Fibroblast of the conjunctiva (primary cell): Measurements from ENCODE around the gene RAB4A.

Source experiments
- DNase-seq: peaks from one replicate; pipeline ENCODE4 v3.0.0-alpha.2; 2010; ENCODE audit warnings: low read depth

Gene RAB4A

DNA sequence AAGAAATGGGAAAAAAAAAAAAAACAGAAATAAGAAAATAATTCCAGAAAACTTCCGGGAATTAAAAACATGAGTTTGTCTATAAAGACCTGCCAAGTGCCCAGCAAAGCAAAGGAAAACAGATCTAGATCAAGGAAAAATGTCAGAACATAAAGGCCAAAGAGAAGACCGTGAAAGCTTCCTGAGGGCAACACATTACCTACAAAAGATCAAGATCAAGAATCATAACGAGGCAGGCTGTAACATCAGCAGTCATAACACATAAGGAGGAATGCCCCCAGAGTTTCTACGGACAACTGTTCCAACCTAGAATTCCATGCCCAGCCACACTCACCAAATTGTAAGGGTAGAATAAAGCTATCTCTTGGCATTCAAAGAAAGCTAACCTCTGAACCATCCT lies 68.2 kb downstream of the RAB4A start:
- no peak for DNase-seq

DNA sequence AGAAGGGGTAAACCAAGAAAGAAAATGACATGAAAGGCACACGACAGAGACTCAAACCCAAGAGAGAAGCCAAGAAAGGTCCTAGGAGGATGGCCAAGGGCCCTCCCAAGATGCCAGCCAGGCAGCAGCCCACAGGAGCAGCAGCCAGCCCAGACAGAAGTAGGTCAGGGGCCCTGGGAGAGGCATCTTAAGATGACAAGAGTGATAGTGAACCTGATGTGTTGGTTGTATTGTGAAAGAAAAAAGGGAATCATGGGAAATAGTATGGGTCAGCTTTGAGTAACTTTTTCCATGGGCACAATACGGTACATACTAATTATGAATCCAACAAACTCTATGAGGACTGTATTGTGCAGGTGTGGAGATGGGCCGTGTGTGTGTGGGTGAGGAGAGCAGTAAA lies 68.6 kb downstream of the RAB4A start:
- DNase-seq, result no peak

DNA sequence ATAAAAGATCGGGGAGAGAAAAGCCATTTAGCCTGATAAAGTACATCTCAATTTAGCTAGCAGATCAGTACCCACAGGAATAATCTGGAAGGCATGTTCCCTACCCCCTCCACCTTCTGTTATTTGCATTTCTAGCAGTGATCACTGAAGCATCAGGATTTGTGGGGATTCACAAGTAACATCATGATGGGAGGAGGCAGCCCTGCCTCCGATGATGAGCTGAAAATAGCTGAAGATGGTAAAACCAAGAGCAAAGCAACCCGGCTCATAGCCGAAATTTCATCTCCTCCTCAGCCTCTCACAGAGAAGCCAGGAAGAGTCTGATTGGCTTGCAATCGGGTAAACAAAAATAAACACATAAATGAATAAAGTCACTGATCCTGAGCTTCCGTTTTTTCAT lies 69.6 kb downstream of the RAB4A start:
- DNase-seq, result no peak

DNA sequence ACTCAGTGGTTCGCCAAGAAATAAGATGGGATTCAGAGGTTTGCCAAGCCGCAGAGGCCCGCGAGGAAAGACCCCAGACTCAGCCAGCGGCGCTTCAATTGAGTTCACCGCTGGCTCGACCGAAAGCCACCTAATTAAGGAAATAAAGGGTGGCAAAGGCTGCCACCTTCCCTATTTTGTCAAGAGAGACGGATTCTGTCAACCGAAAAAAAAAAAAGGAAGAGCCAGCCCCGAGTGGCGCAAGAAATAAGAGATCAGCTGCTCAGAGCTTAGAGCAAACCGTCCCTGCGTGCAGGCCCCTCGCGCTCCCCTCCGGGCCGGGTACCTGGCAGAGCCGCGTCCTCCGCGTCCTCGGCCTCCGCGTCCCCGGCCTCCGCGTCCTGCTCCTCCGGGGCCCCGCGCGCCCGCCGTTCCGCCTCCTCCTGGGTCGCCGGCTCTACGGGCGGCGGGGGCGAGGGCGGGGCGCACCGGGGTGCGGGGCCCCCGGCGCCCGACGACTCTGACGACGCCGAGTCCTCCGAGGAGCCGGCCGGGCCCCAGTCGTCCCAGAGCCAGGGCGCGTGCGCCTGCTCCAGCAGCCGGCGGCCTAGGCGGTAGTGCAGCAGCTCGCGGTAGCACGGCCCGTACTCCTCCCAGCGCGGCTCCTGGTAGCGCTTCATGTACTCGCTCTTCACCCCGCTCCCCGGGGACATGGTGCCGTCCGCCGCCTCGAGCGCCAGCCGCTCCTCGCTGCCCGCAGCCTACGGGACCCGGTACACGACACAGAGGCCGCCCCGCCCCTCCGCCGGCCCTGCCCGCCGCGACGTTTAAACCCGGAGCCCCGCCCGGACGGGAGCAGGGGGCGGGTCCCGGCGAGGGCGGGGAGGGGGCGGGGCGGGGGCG lies 71.1 kb downstream of the RAB4A start:
- peak; percentile 20 for DNase-seq

DNA sequence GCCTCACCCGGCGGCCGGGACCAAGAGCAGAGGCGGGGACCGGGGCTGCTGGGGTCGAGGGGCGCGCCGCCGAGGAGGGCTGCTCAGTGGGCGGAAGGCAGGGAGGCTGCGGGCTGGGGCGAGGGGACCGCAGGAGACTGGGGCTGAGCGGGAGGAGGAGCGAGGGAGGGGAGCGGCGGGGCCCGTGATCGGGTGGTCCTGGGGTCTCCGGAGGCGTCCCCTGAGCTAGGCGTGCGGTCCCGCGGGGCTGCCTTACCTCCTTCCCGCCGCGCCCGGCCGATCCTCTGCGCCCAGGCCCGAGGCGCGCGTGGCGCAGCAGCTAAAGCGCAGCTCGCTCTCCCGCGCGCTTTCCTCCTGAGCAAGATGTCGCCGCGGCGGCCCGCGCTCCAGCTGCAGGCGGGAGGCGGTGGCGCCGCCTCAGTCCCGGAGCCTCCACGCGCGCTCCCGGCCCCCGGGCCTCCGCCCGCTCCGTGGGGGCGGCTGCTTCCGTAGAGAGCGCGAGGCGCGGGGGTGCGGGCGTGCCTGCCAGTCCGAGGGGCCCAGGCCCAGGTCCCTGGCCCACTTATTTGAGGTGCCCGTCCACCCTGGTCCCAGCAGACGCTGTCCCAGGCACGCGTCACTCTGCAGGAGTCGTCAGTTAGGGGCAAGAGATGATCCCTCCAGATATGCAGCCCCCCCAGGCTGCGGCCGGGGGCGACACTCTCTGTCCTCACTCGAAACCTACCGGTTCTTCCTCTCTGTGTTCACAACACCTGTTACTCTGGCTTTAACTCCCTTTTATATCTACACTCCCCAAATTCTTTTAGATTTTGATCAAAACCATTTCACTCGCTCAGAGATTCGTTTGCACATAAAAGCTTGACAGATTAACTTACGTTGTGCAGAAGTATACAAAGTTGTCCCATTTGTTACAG lies 72.0 kb downstream of the RAB4A start, which contains the start of gene CCSAP:
CCSAP (minus strand) TSS at position 392 of the 914 bp plus-strand sequence. CDS start 582 bp downstream, outside the sequence.
- no peak for DNase-seq

DNA sequence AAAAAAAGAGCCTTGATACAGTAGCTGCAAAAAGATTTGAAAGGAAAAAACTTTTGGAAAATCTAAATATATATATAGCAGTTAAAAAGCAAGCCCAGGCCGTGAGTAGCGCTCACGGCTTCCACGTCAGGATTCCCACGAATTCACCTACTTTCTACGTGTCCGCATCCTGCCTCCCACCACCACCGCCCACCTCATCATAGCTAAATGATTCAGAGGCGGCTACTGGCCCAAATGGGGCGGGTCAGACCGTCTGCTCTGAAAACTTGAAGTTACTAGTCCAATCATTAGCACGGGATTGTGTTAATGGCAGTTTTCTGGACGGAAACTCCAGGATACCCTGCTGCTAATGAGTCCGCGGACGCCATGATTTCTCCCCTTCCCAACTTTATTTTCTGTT lies 73.2 kb downstream of the RAB4A start:
- DNase-seq, result no peak

DNA sequence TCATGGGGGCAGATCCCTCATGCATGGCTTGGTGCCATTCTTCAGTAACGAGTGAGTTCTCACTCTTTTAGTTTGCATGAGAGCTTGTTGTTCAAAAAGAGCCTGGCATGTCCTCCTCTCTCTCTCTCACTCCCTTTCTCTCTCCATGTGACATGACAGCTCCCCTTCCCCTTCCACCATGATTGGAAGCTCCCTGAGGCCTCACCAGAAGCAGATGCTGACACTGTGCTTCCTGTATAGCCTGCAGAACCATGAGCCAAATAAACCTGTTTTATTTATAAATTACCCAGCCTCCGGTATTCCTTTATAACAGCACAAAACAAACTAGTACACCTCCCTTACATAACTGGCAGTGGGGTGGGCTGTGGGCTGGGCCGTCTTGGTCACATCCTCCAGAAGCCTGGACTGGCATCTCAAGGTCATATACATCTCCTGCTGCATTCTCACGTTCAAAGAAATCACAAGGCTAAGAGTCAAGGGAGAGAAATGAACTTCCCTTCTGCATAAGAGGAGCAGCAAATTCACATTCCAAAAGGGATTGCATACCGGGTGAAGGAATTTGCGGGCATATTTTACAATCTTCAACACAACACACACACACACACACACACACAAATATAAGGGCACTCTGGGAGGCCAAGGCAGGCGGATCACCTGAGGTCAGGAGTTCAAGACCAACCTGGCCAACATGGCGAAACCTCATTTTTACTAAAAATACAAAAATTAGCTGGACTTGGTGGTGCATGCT lies 74.2 kb downstream of the RAB4A start:
- no peak for DNase-seq

DNA sequence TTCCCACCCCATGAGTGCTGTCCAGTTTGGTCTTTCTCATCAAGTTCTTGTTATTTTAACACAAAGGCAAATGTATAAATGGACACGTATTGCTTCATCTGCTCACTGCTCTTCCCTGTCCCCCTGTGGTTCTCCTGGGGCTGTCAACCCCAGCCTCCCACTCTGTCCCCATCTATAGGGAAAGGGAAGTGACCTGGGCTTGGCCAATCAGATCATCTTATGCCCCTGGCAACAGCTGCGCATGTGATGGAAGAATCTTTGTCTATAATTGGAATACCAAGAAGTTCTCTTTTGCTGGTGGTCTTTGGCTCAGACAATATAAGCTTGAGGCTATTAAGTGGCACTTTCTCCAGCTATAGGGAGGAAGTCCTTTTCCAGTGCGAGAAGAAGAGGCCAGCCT lies 76.6 kb downstream of the RAB4A start:
- no peak for DNase-seq

DNA sequence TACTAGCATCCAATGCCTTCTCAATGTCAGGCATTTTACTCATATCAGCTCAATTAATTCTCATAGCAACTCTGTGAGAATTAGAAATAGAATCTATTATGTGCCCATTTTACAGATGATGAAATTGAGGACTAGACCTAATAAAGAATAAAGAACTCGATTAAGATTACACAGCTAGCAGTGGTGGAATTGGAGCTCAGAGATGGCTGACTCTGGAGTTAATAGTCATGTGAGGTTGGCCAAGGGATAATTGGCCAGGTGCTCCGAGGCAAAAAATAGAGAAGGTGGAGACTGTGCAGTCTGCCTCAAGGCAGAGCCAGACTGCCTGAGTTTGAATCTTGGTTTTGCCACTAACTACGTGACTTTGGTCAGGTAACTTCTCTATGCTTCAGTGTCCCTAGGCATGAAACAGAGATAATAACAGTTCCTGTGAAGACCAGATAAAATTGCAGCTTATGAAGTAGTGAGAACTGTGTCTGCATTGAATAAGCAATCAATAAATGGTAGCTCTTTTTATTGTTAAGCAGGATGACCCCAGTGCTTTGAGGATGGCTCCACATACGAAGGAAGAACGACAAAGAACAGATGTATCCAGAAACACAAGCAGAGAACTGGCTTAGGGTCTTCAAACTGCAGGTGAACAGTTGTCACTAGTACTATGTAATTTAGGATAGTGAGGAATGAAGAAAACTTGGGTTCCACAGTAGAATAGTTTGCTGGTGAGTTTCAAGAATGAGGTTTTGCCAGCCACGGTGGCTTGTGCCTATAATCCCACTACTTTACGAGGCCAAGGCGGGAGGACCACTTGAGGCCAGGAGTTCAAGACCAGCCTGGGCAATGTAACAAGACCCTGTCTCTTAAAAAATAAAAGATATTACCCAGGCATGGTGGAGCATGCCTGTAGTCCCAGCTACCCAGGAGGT lies 78.8 kb downstream of the RAB4A start:
- no peak for DNase-seq

DNA sequence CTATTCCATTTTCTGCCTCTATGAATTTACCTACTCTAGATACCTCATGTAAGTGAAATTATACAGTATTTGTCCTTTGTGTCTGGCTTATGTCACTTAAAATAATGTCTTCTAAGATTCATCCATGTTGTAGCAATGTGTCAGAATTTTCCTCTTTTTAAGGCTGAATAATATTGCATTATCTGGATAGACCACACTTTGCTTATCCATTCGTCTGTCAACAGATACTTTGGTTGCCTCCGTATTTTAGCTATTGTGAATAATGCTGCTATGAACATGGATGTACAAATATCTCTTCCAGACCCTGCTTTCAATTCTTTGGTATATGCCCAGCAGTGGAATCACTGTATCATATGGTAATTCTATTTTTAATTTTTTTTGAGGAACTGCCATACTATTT lies 82.1 kb downstream of the RAB4A start:
- DNase-seq, result no peak

DNA sequence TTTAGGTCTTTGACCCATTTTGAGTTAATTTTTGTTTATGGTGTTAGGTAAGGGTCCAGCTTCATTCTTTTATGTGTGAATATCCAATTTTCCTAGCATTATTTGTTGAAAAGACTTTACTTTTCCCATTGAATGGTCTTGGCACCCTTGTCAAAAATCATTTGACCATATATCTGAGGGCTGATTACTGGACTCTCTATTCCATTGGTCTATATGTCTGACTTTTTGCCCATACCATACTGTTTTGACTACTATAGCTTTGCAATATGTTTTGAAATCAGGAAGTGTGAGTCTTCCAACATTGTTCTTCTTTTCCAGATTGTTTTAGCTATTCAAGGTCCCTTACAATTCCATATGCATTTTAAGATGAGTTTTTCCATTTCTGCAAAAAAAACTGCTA lies 83.3 kb downstream of the RAB4A start:
- no peak for DNase-seq
